Left lobe of liver (tissue), 2 donors: ENCODE data around the gene SYNE4. TPM values are rescaled to one million over a fixed set of nuclear protein-coding genes. Genes with fewer than 3 reads are reported as not detected.
"Not testable (repeated sequence)": the region's sequence is repeated elsewhere in the genome, so short reads cannot be mapped to it uniquely, and the experiment has no call there.

Experiments
- ATAC-seq: fragments of 200-7000 bp; cut with Tn5 transposase; one replicate; pipeline ENCODE4 v1.9.1; 2020; ENCODE audit warnings: mild to moderate bottlenecking, moderate library complexity
- DNase-seq: peaks from one replicate; pipeline ENCODE4 v3.0.0-alpha.2; 2020; ENCODE audit warnings: low spot score
- total RNA-seq: library from RNA; stranded (reverse); gene quantifications from one replicate; pipeline ENCODE4 v1.2.1, GENCODE V29; 2021
- donor health status: DM: no; HTN: no; CAD: no; lungs with moderate emphysema.
- donor health status: DM: no; HTN: yes; CAD: no.

The SYNE4 gene
- total RNA-seq, 1 donor from 2014 or later = 6.5 TPM

GRCh38 chr19:35959040-35959967 is 49.3 kb downstream of the SYNE4 start:
- DNase-seq (no peak), ATAC-seq (peak; percentile 74)

GRCh38 chr19:35958660-35959039 is 50.0 kb downstream of the SYNE4 start:
- no peak for DNase-seq
- no peak for ATAC-seq

GRCh38 chr19:35957411-35957810 is 51.2 kb downstream of the SYNE4 start:
- ATAC-seq, DNase-seq: not testable (repeated sequence)

- DNase-seq (no peak), ATAC-seq (no peak)
Measured at GRCh38 chr19:35955881-35956634, 52.6 kb downstream of the SYNE4 start.

Other genes with a start within 250 kb of the SYNE4 start
- 3.6 TPM for gene ARHGAP33, start 233.2 kb downstream of the SYNE4 start, total RNA-seq
- 196 TPM for gene PRODH2, start 196.0 kb downstream of the SYNE4 start, total RNA-seq
- not detected for gene NPHS1, start 156.3 kb downstream of the SYNE4 start, total RNA-seq
- 0.20 TPM for gene KIRREL2, start 151.9 kb downstream of the SYNE4 start, total RNA-seq
- gene APLP1, start 140.2 kb downstream of the SYNE4 start, total RNA-seq = 0.40 TPM
- gene NFKBID, start 108.3 kb downstream of the SYNE4 start, total RNA-seq = 2.3 TPM
- 1.8 TPM for gene HCST, start 106.3 kb downstream of the SYNE4 start, total RNA-seq
- gene TYROBP, start 100.5 kb downstream of the SYNE4 start, total RNA-seq = 20.2 TPM
- 8.4 TPM for gene LRFN3, start 72.4 kb downstream of the SYNE4 start, total RNA-seq
- 13.9 TPM for gene SDHAF1, start 13.6 kb downstream of the SYNE4 start, total RNA-seq
- 10.3 TPM for gene ALKBH6, start 5.4 kb upstream of the SYNE4 start, total RNA-seq
- gene CLIP3, start 24.1 kb upstream of the SYNE4 start, total RNA-seq = 1.3 TPM
- 2.2 TPM for gene THAP8, start 45.5 kb upstream of the SYNE4 start, total RNA-seq
- gene WDR62, start 46.1 kb upstream of the SYNE4 start, total RNA-seq = 0.48 TPM
- gene OVOL3, start 102.3 kb upstream of the SYNE4 start, total RNA-seq = not detected
- gene POLR2I, start 106.1 kb upstream of the SYNE4 start, total RNA-seq = 43.9 TPM
- 33.5 TPM for gene TBCB, start 106.7 kb upstream of the SYNE4 start, total RNA-seq
- 168 TPM for gene CAPNS1, start 131.3 kb upstream of the SYNE4 start, total RNA-seq
- 3.9 TPM for gene COX7A1, start 143.6 kb upstream of the SYNE4 start, total RNA-seq
- gene ZNF565, start 205.9 kb upstream of the SYNE4 start, total RNA-seq = 2.6 TPM
- 17.2 TPM for gene ZNF146, start 206.3 kb upstream of the SYNE4 start, total RNA-seq